HCT116 (cell line): ENCODE results near the gene PRRX2.

Experiments
- ELF1 ChIP-seq: IDR thresholded peaks from 2 replicates; pipeline ENCODE4 v1.6.1; 2012; ENCODE audit warnings: low read depth, borderline replicate concordance
- POLR2A ChIP-seq: IDR thresholded peaks from 2 replicates; pipeline ENCODE4 v1.7.0; 2011; ENCODE audit warnings: borderline replicate concordance; ENCODE audit not compliant: insufficient read depth, insufficient read length; ENCODE audit errors: extremely low read depth
- RAD21 ChIP-seq: IDR thresholded peaks from 2 replicates; pipeline ENCODE4 v1.6.1; 2012; ENCODE audit warnings: low read depth, mild to moderate bottlenecking
- YY1 ChIP-seq: IDR thresholded peaks from 2 replicates; pipeline ENCODE4 v1.6.1; 2011; ENCODE audit warnings: low read length, low read depth, moderate library complexity, mild to moderate bottlenecking; ENCODE audit not compliant: insufficient replicate concordance; ENCODE audit errors: extremely low read depth
- TF ChIP-seq, protein P1 (sequence below), 3 experiments: fragments of 200-600 bp in 1 of 3; sonication (generic) in 1 of 3; IDR thresholded peaks in 2 of 3; conservative IDR thresholded peaks in 1 of 3; 2 replicates each; pipeline ENCODE4 v1.5.1; 2012 to 2017; ENCODE audit warnings: low read depth in 2 of 3, low read length in 2 of 3, antibody characterized with exemption in 1 of 3, borderline replicate concordance in 1 of 3, control low read depth in 1 of 3, mild to moderate bottlenecking in 1 of 3, mixed read lengths in 1 of 3, mixed run types in 1 of 3, moderate library complexity in 1 of 3; ENCODE audit not compliant: insufficient read depth in 1 of 3
- TF ChIP-seq, protein P2 (sequence below): IDR thresholded peaks from 2 replicates; pipeline ENCODE4 v1.6.1; 2012
- TF ChIP-seq, protein P3 (sequence below): IDR thresholded peaks from 2 replicates; pipeline ENCODE4 v1.6.1; 2011; ENCODE audit warnings: mild to moderate bottlenecking, low read length, moderate library complexity; ENCODE audit not compliant: insufficient replicate concordance; ENCODE audit errors: extremely low read depth
- TF ChIP-seq, protein P4 (sequence below): IDR thresholded peaks from 2 replicates; pipeline ENCODE4 v1.6.1; 2012

DNA sequence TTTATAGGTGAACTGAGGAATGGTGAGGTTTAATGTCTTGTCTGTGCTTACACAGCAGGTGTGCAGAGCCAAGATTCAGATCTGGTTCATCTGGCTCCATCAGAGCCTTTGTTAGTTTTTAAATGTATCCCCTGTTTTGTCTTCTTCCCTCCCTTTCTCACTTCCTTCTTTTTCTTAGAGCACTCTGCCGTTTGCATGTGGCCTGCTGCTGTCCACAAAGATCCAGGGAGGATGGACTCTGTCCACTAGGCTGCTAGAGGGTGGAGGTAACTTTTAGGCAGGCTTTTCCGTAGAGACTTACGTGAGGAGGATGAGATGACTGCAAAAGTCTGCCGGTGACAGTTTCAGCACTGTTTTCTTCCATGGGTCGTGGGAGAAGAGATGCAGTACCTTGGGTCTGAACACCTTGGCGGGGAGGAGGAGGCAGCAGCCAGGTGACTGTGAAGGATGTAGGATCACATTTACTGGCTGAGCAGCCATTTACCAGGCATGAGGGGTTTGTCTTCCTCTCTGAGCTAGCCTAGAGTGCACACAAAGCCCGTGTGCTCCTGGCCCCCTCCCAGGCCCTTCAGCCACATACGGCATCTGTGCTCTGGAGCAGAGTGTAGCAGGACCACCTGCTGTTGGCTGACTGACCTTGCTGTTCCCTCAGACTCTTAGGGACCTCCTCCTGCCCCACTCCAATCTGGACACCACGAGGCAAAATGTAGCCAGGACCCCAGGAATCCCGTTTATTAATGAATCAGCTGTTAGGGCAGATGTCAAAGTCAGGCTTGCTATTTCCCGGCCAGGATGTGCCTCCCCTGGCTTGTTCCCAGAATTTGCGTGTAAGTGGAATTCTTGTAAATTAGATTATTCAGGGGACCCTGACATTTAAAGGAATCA, 37.6 kb upstream of the PRRX2 start:
- TF ChIP-seq POLR2A (no peak), YY1 (no peak), ELF1 (no peak), RAD21 (no peak)
- TF ChIP-seq, protein P1, sequence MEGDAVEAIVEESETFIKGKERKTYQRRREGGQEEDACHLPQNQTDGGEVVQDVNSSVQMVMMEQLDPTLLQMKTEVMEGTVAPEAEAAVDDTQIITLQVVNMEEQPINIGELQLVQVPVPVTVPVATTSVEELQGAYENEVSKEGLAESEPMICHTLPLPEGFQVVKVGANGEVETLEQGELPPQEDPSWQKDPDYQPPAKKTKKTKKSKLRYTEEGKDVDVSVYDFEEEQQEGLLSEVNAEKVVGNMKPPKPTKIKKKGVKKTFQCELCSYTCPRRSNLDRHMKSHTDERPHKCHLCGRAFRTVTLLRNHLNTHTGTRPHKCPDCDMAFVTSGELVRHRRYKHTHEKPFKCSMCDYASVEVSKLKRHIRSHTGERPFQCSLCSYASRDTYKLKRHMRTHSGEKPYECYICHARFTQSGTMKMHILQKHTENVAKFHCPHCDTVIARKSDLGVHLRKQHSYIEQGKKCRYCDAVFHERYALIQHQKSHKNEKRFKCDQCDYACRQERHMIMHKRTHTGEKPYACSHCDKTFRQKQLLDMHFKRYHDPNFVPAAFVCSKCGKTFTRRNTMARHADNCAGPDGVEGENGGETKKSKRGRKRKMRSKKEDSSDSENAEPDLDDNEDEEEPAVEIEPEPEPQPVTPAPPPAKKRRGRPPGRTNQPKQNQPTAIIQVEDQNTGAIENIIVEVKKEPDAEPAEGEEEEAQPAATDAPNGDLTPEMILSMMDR (IDR thresholded peaks at IDR 0.05 in 2 of 3, conservative IDR thresholded peaks at IDR 0.05 in 1 of 3; ENCODE audit: borderline replicate concordance in 1 of 3, insufficient read depth in 1 of 3, low read depth in 2 of 3, low read length in 2 of 3), result no peak
- TF ChIP-seq, protein P2, sequence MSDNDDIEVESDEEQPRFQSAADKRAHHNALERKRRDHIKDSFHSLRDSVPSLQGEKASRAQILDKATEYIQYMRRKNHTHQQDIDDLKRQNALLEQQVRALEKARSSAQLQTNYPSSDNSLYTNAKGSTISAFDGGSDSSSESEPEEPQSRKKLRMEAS, result no peak
- TF ChIP-seq, protein P3, sequence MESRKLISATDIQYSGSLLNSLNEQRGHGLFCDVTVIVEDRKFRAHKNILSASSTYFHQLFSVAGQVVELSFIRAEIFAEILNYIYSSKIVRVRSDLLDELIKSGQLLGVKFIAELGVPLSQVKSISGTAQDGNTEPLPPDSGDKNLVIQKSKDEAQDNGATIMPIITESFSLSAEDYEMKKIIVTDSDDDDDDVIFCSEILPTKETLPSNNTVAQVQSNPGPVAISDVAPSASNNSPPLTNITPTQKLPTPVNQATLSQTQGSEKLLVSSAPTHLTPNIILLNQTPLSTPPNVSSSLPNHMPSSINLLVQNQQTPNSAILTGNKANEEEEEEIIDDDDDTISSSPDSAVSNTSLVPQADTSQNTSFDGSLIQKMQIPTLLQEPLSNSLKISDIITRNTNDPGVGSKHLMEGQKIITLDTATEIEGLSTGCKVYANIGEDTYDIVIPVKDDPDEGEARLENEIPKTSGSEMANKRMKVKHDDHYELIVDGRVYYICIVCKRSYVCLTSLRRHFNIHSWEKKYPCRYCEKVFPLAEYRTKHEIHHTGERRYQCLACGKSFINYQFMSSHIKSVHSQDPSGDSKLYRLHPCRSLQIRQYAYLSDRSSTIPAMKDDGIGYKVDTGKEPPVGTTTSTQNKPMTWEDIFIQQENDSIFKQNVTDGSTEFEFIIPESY, result no peak
- TF ChIP-seq, protein P4, sequence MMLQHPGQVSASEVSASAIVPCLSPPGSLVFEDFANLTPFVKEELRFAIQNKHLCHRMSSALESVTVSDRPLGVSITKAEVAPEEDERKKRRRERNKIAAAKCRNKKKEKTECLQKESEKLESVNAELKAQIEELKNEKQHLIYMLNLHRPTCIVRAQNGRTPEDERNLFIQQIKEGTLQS, result no peak
